Measurements from ENCODE around the gene CREB5.

The CREB5 gene

DNA sequence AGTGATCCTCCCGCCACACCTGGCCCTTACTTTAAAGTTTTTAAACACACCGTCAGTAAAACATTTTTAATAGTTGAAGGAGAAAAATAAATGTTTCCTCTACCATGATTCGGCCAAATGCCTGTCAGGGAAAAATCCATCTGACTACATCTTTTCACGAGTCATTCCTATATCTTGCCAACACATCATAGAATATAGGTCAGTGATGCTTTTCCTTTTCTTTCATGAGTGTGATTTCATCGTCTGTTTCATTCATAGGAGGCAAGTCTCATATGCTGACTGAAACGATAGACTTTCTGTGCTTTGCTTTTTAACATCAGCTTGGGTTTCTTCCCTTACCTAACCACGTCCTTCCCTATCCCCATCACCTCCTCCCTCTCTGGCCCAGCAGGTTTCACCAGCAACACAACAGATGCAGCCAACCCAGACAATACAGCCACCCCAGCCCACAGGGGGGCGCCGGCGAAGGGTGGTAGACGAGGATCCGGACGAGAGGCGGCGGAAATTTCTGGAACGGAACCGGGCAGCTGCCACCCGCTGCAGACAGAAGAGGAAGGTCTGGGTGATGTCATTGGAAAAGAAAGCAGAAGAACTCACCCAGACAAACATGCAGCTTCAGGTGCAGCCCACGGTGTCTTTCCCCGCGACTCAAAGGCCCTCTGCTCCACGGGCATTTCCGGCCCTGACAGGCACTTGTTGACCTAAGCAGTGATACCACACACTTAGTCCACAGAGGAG is 396.6 kb downstream of the CREB5 start:
- Histone ChIP-seq H3K4me3 (ENCODE audit: insufficient read depth in 1 of 2, low read depth in 1 of 2, low read length in 2 of 2) (no peak overlapping the region), H2BK120ac (ENCODE audit: low read depth, low read length) (no peak overlapping the region), H2AK5ac (ENCODE audit: low read length, severe bottlenecking) (no peak overlapping the region), H3K4me2 (ENCODE audit: low read length, poor library complexity, severe bottlenecking) (no peak overlapping the region), H3K9ac (ENCODE audit: low read length) (no peak overlapping the region), H3K14ac (ENCODE audit: low read length in 2 of 2) (no peak overlapping the region), H2BK5ac (ENCODE audit: low read depth, low read length, poor library complexity, severe bottlenecking) (no peak overlapping the region), H3K18ac (ENCODE audit: low read depth in 1 of 2, low read length in 2 of 2) (no peak overlapping the region), H3K4ac (ENCODE audit: low read depth in 1 of 2, low read length in 2 of 2) (no peak overlapping the region), H3K27me3 (ENCODE audit: control insufficient read depth in 1 of 2, insufficient read depth in 1 of 2, low read length in 2 of 2) (no peaks in the 10 kb centered on the region), H3K79me1 (replicated peaks; ENCODE audit: low read length, poor library complexity, severe bottlenecking) (peaks cover 17% of the 10 kb centered on the region), H2BK15ac (ENCODE audit: low read depth, poor library complexity, severe bottlenecking) (no peak overlapping the region), H2BK12ac (ENCODE audit: low read length in 2 of 2) (no peak overlapping the region), H3K9me3 (ENCODE audit: control insufficient read depth, low read length) (no peaks in the 10 kb centered on the region), H3K23ac (ENCODE audit: low read length in 2 of 2) (no peak overlapping the region), H3K27ac (ENCODE audit: low read length, poor library complexity, severe bottlenecking) (no peak overlapping the region), H2AFZ (ENCODE audit: low read depth, low read length) (no peak overlapping the region), H4K8ac (ENCODE audit: low read length) (no peak overlapping the region), H3K36me3 (ENCODE audit: control insufficient read depth in 1 of 2, insufficient read depth in 2 of 2, low read depth in 1 of 2, low read length in 2 of 2) (peaks cover 33 to 38% of the 10 kb centered on the region in 2 experiments), H3K4me1 (ENCODE audit: control insufficient read depth, insufficient read depth, low read depth, low read length) (peaks cover 11% of the 10 kb centered on the region), H4K91ac (ENCODE audit: low read length) (no peak overlapping the region)
- DNase-seq: peak; percentile 17
- 87% methylated on average over 21 of the region's 23 CpGs for WGBS

DNA sequence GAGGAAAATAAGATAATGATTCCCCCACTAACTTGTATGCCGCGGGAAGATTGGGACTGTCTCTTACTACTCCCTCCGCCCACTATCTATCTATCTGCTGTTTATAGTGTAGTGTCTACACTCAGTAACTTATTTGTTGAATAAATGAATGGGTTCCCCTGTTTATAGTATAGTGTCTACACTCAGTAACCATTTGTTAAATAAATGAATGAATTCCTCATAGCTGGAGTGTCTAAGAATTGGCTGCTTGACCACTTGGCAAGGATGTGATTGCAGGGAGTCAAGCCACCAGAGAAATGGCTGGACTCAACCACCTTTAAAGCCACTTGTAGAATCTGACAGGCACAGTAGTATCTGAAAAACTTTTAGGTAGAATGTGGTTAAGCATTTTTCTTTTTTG is 398.7 kb downstream of the CREB5 start:
- H2BK120ac ChIP-seq (ENCODE audit: low read depth, low read length): no peak overlapping the region
- H3K36me3 ChIP-seq (ENCODE audit: control insufficient read depth in 1 of 2, insufficient read depth in 2 of 2, low read depth in 1 of 2, low read length in 2 of 2): peaks cover 21 to 25% of the 10 kb centered on the region in 2 experiments
- no peak overlapping the region for H2BK12ac ChIP-seq (ENCODE audit: low read length in 2 of 2)
- H2AK5ac ChIP-seq (ENCODE audit: low read length, severe bottlenecking): no peak overlapping the region
- no peaks in the 10 kb centered on the region for H3K27me3 ChIP-seq (ENCODE audit: control insufficient read depth in 1 of 2, insufficient read depth in 1 of 2, low read length in 2 of 2)
- H4K8ac ChIP-seq (ENCODE audit: low read length): no peak overlapping the region
- no peaks in the 10 kb centered on the region for H3K9me3 ChIP-seq (ENCODE audit: control insufficient read depth, low read length)
- no peak overlapping the region for H2AFZ ChIP-seq (ENCODE audit: low read depth, low read length)
- peaks cover 8% of the 10 kb centered on the region for H3K79me1 ChIP-seq (replicated peaks; ENCODE audit: low read length, poor library complexity, severe bottlenecking)
- no peak overlapping the region for H3K18ac ChIP-seq (ENCODE audit: low read depth in 1 of 2, low read length in 2 of 2)
- no peak overlapping the region for H4K91ac ChIP-seq (ENCODE audit: low read length)
- H3K4me2 ChIP-seq (ENCODE audit: low read length, poor library complexity, severe bottlenecking): no peak overlapping the region
- no peak overlapping the region for H2BK5ac ChIP-seq (ENCODE audit: low read depth, low read length, poor library complexity, severe bottlenecking)
- no peak overlapping the region for H3K23ac ChIP-seq (ENCODE audit: low read length in 2 of 2)
- no peak overlapping the region for H3K14ac ChIP-seq (ENCODE audit: low read length in 2 of 2)
- H3K4ac ChIP-seq (ENCODE audit: low read depth in 1 of 2, low read length in 2 of 2): no peak overlapping the region
- no peak overlapping the region for H3K9ac ChIP-seq (ENCODE audit: low read length)
- no peak overlapping the region for H3K27ac ChIP-seq (ENCODE audit: low read length, poor library complexity, severe bottlenecking)
- DNase-seq: no peak
- WGBS: no CpG with 5 or more reads among the region's 3 CpGs
- no peak overlapping the region for H2BK15ac ChIP-seq (ENCODE audit: low read depth, poor library complexity, severe bottlenecking)
- no peak overlapping the region for H3K4me3 ChIP-seq (ENCODE audit: insufficient read depth in 1 of 2, low read depth in 1 of 2, low read length in 2 of 2)
- H3K4me1 ChIP-seq (ENCODE audit: control insufficient read depth, insufficient read depth, low read depth, low read length): peaks cover 5% of the 10 kb centered on the region

DNA sequence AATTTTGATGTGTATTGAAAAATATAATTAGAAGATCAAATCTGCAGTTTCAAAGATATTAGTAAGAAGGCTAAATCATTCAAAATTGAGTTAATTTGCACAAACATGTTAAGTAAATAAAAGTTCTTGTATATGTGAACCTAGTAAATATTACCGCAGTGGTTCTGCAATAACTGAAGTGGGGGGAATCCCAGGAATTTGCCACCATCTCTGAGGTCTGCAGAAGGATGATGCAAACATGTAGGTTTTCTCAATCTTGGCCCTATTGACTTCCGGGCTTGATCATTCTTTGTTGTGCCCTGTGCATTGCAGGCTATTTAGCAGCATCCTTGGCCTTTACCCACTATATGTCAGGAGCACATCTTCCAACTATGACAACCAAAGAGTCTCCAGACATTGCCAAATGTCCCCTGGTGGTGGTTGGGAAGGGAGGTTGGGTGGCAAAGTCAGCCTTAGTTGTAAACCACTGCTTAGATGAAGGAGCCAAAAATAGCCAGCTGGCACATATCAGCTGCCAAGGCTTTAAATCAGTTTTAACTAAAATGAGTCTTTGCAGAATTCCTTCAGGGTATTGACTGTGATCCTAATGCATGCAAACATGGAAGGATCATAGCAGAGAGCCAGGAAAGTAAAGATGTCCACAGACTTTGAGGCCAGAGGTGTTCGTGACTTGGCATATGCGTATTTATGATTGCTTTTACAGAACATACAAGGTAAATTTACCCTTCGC is 399.5 kb downstream of the CREB5 start:
- H3K4ac ChIP-seq (ENCODE audit: low read depth in 1 of 2, low read length in 2 of 2): no peak overlapping the region
- WGBS: 97% methylated on average over 5 of the region's 5 CpGs
- H3K4me2 ChIP-seq (ENCODE audit: low read length, poor library complexity, severe bottlenecking): no peak overlapping the region
- H3K27ac ChIP-seq (ENCODE audit: low read length, poor library complexity, severe bottlenecking): no peak overlapping the region
- no peak overlapping the region for H3K9ac ChIP-seq (ENCODE audit: low read length)
- peaks cover 8% of the 10 kb centered on the region for H3K79me1 ChIP-seq (replicated peaks; ENCODE audit: low read length, poor library complexity, severe bottlenecking)
- no peak overlapping the region for H3K23ac ChIP-seq (ENCODE audit: low read length in 2 of 2)
- H2BK120ac ChIP-seq (ENCODE audit: low read depth, low read length): no peak overlapping the region
- H3K36me3 ChIP-seq (ENCODE audit: control insufficient read depth in 1 of 2, insufficient read depth in 2 of 2, low read depth in 1 of 2, low read length in 2 of 2): peaks cover 21 to 25% of the 10 kb centered on the region in 2 experiments
- no peak overlapping the region for H2BK15ac ChIP-seq (ENCODE audit: low read depth, poor library complexity, severe bottlenecking)
- no peaks in the 10 kb centered on the region for H3K27me3 ChIP-seq (ENCODE audit: control insufficient read depth in 1 of 2, insufficient read depth in 1 of 2, low read length in 2 of 2)
- no peak overlapping the region for H2BK12ac ChIP-seq (ENCODE audit: low read length in 2 of 2)
- no peaks in the 10 kb centered on the region for H3K9me3 ChIP-seq (ENCODE audit: control insufficient read depth, low read length)
- no peak overlapping the region for H2AFZ ChIP-seq (ENCODE audit: low read depth, low read length)
- no peak overlapping the region for H3K14ac ChIP-seq (ENCODE audit: low read length in 2 of 2)
- no peak overlapping the region for H4K8ac ChIP-seq (ENCODE audit: low read length)
- no peak overlapping the region for H4K91ac ChIP-seq (ENCODE audit: low read length)
- no peak overlapping the region for H2BK5ac ChIP-seq (ENCODE audit: low read depth, low read length, poor library complexity, severe bottlenecking)
- no peak overlapping the region for H2AK5ac ChIP-seq (ENCODE audit: low read length, severe bottlenecking)
- DNase-seq: no peak
- H3K4me1 ChIP-seq (ENCODE audit: control insufficient read depth, insufficient read depth, low read depth, low read length): peaks cover 5% of the 10 kb centered on the region
- no peak overlapping the region for H3K4me3 ChIP-seq (ENCODE audit: insufficient read depth in 1 of 2, low read depth in 1 of 2, low read length in 2 of 2)
- no peak overlapping the region for H3K18ac ChIP-seq (ENCODE audit: low read depth in 1 of 2, low read length in 2 of 2)

DNA sequence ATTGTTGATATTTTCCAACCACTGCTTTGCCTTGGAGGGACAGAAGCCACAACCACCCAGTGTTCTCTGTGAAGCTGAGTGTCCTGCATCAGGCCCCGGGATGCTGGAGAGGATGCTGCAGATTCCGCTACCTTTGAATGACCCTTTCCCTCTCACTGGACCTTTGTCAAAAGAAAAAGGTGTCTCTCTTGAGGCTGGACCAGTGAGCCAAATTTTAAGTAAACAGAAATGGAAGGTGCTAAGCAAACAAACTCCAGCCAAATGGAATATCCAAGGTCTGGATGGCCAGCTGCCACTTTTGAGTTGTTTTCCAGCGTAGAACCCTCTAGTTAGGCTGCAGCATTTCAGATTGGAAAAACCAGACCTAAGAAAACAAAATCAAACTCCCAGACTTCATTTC is 400.3 kb downstream of the CREB5 start:
- H3K23ac ChIP-seq (ENCODE audit: low read length in 2 of 2): no peak overlapping the region
- no peak overlapping the region for H3K4ac ChIP-seq (ENCODE audit: low read depth in 1 of 2, low read length in 2 of 2)
- peaks cover 4% of the 10 kb centered on the region for H3K4me1 ChIP-seq (ENCODE audit: control insufficient read depth, insufficient read depth, low read depth, low read length)
- no peak overlapping the region for H3K14ac ChIP-seq (ENCODE audit: low read length in 2 of 2)
- H2AFZ ChIP-seq (ENCODE audit: low read depth, low read length): no peak overlapping the region
- no peak overlapping the region for H2BK120ac ChIP-seq (ENCODE audit: low read depth, low read length)
- no peak overlapping the region for H3K18ac ChIP-seq (ENCODE audit: low read depth in 1 of 2, low read length in 2 of 2)
- H3K27me3 ChIP-seq (ENCODE audit: control insufficient read depth in 1 of 2, insufficient read depth in 1 of 2, low read length in 2 of 2): no peaks in the 10 kb centered on the region
- no peak overlapping the region for H3K4me2 ChIP-seq (ENCODE audit: low read length, poor library complexity, severe bottlenecking)
- H4K8ac ChIP-seq (ENCODE audit: low read length): no peak overlapping the region
- no peak overlapping the region for H4K91ac ChIP-seq (ENCODE audit: low read length)
- peaks cover 8% of the 10 kb centered on the region for H3K79me1 ChIP-seq (replicated peaks; ENCODE audit: low read length, poor library complexity, severe bottlenecking)
- DNase-seq: no peak
- no peak overlapping the region for H2AK5ac ChIP-seq (ENCODE audit: low read length, severe bottlenecking)
- no peak overlapping the region for H2BK5ac ChIP-seq (ENCODE audit: low read depth, low read length, poor library complexity, severe bottlenecking)
- H3K27ac ChIP-seq (ENCODE audit: low read length, poor library complexity, severe bottlenecking): no peak overlapping the region
- peaks cover 19 to 28% of the 10 kb centered on the region in 2 experiments for H3K36me3 ChIP-seq (ENCODE audit: control insufficient read depth in 1 of 2, insufficient read depth in 2 of 2, low read depth in 1 of 2, low read length in 2 of 2)
- no peak overlapping the region for H2BK12ac ChIP-seq (ENCODE audit: low read length in 2 of 2)
- H3K9me3 ChIP-seq (ENCODE audit: control insufficient read depth, low read length): no peaks in the 10 kb centered on the region
- 100% methylated on average over 3 of the region's 3 CpGs for WGBS
- no peak overlapping the region for H2BK15ac ChIP-seq (ENCODE audit: low read depth, poor library complexity, severe bottlenecking)
- no peak overlapping the region for H3K9ac ChIP-seq (ENCODE audit: low read length)
- H3K4me3 ChIP-seq (ENCODE audit: insufficient read depth in 1 of 2, low read depth in 1 of 2, low read length in 2 of 2): no peak overlapping the region

Data from mesenchymal stem cell (in vitro differentiated cells and primary cell).